ENCODE results near the gene PNMA8A.

GRCh38 chr19:46482631-46483030, 11.3 kb upstream of the PNMA8A start:
- TF ChIP-seq POLR2A (IDR thresholded peaks at IDR 0.05; ENCODE audit: low read depth, low read length): no peak
- TF ChIP-seq TAF1 (IDR thresholded peaks at IDR 0.05; ENCODE audit: low read depth, low read length): no peak
- TF ChIP-seq POLR2AphosphoS5 (IDR thresholded peaks at IDR 0.05; ENCODE audit: low read depth, low read length): no peak
- no peak for TF ChIP-seq PAX5 (IDR thresholded peaks at IDR 0.05; ENCODE audit: insufficient read depth, low read length, severe bottlenecking)
- TF ChIP-seq SPI1 (IDR thresholded peaks at IDR 0.05; ENCODE audit: low read depth, low read length): no peak

All from GM12891 (cell line).